GM19238 (cell line): ENCODE data around the gene APC2.
"Not testable (repeated sequence)": the region's sequence is repeated elsewhere in the genome, so short reads cannot be mapped to it uniquely, and the experiment has no call there.

Experiments used
- DNase-seq: peaks from one replicate; pipeline ENCODE4 v3.0.0; 2011; ENCODE audit warnings: low spot score; ENCODE audit not compliant: insufficient read length

APC2 gene

GRCh38 chr19:1495051-1495798, 45.3 kb downstream of the APC2 start:
- no peak for DNase-seq

- DNase-seq, result no peak
Measured at GRCh38 chr19:1495799-1496713, 46.1 kb downstream of the APC2 start.

- no peak for DNase-seq
Measured at GRCh38 chr19:1496714-1497577, 47.0 kb downstream of the APC2 start.

GRCh38 chr19:1497578-1498235, 47.8 kb downstream of the APC2 start:
- no peak for DNase-seq

- not testable (repeated sequence) for DNase-seq
Measured at GRCh38 chr19:1499231-1499630, 49.3 kb downstream of the APC2 start.

- DNase-seq, result no peak
Measured at GRCh38 chr19:1501200-1501595, 51.3 kb downstream of the APC2 start.

GRCh38 chr19:1502433-1503088, 52.6 kb downstream of the APC2 start:
- no peak for DNase-seq

GRCh38 chr19:1503089-1503924, 53.4 kb downstream of the APC2 start:
- DNase-seq, result no peak

- DNase-seq, result no peak
Measured at GRCh38 chr19:1503925-1504773, 54.2 kb downstream of the APC2 start.

GRCh38 chr19:1505012-1505411, 55.1 kb downstream of the APC2 start:
- no peak for DNase-seq

GRCh38 chr19:1505991-1506881, 56.3 kb downstream of the APC2 start:
- no peak for DNase-seq

- no peak for DNase-seq
Measured at GRCh38 chr19:1507192-1507660, 57.3 kb downstream of the APC2 start.

- peak; percentile 97 for DNase-seq
Measured at GRCh38 chr19:1507763-1508506, 58.0 kb downstream of the APC2 start.

- no peak for DNase-seq
Measured at GRCh38 chr19:1508507-1508856, 58.6 kb downstream of the APC2 start.

- no peak for DNase-seq
Measured at GRCh38 chr19:1509602-1510441, 59.9 kb downstream of the APC2 start.

GRCh38 chr19:1510442-1510806, 60.5 kb downstream of the APC2 start:
- DNase-seq, result no peak
